RWPE2 (cell line): ENCODE data around the gene MST1.

Source experiments
- ATAC-seq: fragments of 200-7000 bp; cut with Tn5 transposase; 3 replicates; pipeline ENCODE4 v1.9.1; 2021; ENCODE audit warnings: low read depth
- DNase-seq: peaks from one replicate; pipeline ENCODE4 v3.0.0-alpha.2; 2020; ENCODE audit warnings: low spot score
- H3K27ac ChIP-seq: fragments of 450-650 bp; 2 replicates; pipeline ENCODE4 v1.5.1; 2017; ENCODE audit warnings: mild to moderate bottlenecking; ENCODE audit not compliant: poor library complexity, severe bottlenecking
- H3K27me3 ChIP-seq: fragments of 250-450 bp; sonication (Bioruptor Pico); 2 replicates; pipeline ENCODE4 v1.5.1; 2021; ENCODE audit warnings: mild to moderate bottlenecking, moderate library complexity; ENCODE audit not compliant: insufficient read depth, poor library complexity, severe bottlenecking
- H3K36me3 ChIP-seq: fragments of 250-450 bp; sonication (Bioruptor Pico); 2 replicates; pipeline ENCODE4 v1.5.1; 2020; ENCODE audit warnings: low read depth, mild to moderate bottlenecking, moderate library complexity
- H3K4me1 ChIP-seq: fragments of 250-450 bp; sonication (Bioruptor Pico); 2 replicates; pipeline ENCODE4 v1.5.1; 2021; ENCODE audit warnings: mild to moderate bottlenecking, moderate library complexity; ENCODE audit not compliant: insufficient read depth, poor library complexity, severe bottlenecking
- H3K4me3 ChIP-seq: fragments of 250-450 bp; sonication (Bioruptor Pico); 2 replicates; pipeline ENCODE4 v1.5.1; 2021; ENCODE audit warnings: mild to moderate bottlenecking, moderate library complexity; ENCODE audit not compliant: severe bottlenecking
- H3K9me3 ChIP-seq: fragments of 250-450 bp; sonication (Bioruptor Pico); 2 replicates; pipeline ENCODE4 v1.5.1; 2021; ENCODE audit warnings: mild to moderate bottlenecking, moderate library complexity; ENCODE audit not compliant: severe bottlenecking
- TF ChIP-seq, protein P1 (sequence below): fragments of 450-650 bp; IDR thresholded peaks from one replicate; pipeline ENCODE4 v1.5.1; 2017; ENCODE audit warnings: mild to moderate bottlenecking, moderate library complexity; ENCODE audit not compliant: poor library complexity, severe bottlenecking

Gene MST1

DNA sequence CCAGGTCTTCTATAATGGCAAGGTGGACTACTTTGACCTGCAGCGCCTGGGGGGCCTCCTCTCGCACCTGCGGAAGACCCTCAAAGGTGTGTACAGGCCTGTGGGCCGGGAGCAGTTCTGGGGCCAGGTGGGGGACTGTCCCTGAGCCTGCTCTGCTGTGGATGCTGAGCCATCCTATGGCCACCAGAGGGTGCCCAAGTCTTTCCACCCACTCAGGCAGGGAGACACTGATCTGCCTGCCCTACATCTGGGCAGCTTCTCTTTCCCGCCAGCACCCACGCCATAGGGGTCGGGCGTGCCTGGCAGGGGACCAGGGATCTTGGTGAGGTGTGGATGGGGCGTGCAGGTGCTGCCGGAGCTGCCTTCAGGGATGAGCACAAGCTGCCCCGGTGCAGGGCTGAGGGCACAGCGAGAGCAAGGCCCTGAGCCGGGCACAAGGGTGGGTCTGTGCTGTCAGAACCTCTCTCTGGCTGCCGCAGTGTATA lies 14.2 kb upstream of the MST1 start:
- peak; percentile 83 for ATAC-seq
- Histone ChIP-seq H3K27ac (no peak overlapping the region), H3K9me3 (no peaks in the 10 kb centered on the region), H3K27me3 (no peaks in the 10 kb centered on the region), H3K36me3 (peaks cover 12% of the 10 kb centered on the region), H3K4me3 (no peak overlapping the region), H3K4me1 (no peaks in the 10 kb centered on the region)
- TF ChIP-seq, protein P1, sequence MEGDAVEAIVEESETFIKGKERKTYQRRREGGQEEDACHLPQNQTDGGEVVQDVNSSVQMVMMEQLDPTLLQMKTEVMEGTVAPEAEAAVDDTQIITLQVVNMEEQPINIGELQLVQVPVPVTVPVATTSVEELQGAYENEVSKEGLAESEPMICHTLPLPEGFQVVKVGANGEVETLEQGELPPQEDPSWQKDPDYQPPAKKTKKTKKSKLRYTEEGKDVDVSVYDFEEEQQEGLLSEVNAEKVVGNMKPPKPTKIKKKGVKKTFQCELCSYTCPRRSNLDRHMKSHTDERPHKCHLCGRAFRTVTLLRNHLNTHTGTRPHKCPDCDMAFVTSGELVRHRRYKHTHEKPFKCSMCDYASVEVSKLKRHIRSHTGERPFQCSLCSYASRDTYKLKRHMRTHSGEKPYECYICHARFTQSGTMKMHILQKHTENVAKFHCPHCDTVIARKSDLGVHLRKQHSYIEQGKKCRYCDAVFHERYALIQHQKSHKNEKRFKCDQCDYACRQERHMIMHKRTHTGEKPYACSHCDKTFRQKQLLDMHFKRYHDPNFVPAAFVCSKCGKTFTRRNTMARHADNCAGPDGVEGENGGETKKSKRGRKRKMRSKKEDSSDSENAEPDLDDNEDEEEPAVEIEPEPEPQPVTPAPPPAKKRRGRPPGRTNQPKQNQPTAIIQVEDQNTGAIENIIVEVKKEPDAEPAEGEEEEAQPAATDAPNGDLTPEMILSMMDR, result peak; percentile 81
- no peak for DNase-seq

DNA sequence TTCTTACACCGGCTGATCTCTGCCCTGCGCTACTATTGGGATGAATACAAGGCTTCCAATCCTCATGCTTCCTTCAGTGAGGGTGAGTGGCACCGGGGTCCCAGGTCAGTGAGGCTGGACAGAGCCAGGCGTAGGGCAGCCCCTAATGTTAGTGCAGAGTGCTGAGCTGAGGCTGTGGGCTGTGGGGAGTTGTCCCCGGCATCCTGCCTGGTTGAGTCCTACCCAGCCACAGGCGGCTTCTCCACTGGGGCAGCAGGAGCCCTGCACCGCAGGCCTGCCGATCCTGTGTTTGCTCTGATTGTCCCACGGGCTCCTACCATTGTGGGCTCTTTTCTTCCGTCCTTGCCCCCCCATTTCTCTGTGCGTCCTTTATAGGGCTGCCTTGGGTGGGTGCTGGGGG lies 13.4 kb upstream of the MST1 start:
- Histone ChIP-seq H3K27me3 (no peaks in the 10 kb centered on the region), H3K4me3 (no peak overlapping the region), H3K9me3 (no peaks in the 10 kb centered on the region), H3K36me3 (peaks cover 12% of the 10 kb centered on the region), H3K4me1 (no peaks in the 10 kb centered on the region), H3K27ac (no peak overlapping the region)
- TF ChIP-seq, protein P1, result no peak
- ATAC-seq, result no peak
- no peak for DNase-seq

DNA sequence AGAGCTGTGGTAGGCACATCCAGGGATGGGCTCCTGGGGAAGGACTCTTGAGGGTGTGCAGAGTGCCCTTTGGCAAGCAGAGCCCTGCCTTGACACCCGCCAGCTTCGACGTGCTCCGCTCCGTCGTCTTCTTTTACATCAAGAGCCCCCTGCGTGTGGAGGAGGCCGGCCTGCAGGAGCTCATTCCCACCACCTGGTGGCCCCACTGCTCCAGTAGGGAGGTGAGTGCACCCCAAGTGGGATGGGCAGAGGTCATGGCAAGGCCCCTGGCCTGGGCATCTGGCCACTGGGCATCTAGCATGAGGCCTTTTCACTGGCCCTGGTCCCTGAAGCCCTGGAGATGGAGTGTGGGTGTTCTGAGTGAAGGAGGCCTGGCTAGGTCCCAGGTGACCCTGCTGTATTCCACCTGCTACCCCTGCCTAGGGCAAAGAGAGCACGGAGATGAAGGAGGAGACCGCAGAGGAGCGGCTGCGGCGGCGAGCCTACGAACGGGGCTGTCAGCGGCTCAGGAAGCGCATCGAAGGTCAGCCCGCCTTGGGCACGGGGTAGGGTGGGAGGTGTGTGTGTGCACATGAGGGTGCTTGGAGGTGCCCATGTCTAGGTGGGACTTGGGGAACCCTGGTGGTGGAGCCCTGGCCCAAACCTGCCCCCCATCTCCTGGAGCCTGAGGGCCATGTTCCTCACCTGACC lies 12.3 kb upstream of the MST1 start:
- TF ChIP-seq, protein P1, result no peak
- H3K4me3 ChIP-seq, result no peak overlapping the region
- DNase-seq (no peak), ATAC-seq (no peak)
- peaks cover 12% of the 10 kb centered on the region for H3K36me3 ChIP-seq
- H3K9me3 ChIP-seq, result no peaks in the 10 kb centered on the region
- H3K27me3 ChIP-seq, result no peaks in the 10 kb centered on the region
- no peak overlapping the region for H3K27ac ChIP-seq
- no peaks in the 10 kb centered on the region for H3K4me1 ChIP-seq

DNA sequence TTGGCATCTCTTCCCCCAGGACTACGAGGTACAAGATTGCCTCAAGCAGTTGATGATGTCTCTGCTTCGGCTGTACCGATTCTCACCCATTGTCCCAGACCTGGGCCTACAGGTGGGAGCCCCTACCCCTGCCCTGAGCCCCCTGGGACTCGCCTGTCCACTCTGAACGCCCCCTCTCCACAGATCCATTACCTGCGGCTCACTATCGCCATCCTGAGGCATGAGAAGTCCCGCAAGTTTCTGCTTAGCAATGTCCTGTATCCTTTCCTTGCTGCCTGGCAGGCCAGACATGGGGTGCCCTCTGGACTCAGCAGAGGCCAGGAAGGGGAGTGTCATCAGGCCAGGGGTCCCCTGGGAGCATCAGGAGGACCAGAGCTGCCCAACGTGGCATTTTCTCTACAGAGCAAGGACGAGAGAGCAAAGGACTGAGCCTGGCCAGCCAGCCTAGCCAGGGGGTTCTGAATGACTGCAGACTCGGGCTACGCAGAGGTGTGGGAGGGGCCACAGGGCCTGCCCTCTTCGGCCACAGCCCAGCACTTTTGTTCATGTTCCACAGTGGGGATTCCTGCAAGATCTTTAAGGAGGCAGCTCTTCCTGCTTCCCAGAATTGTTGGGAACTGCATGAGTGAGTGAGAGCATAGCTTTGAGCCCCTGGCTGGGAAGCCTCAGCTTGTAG lies 11.3 kb upstream of the MST1 start:
- no peaks in the 10 kb centered on the region for H3K9me3 ChIP-seq
- no peaks in the 10 kb centered on the region for H3K4me1 ChIP-seq
- ATAC-seq (no peak), DNase-seq (no peak)
- TF ChIP-seq, protein P1, result peak; percentile 7
- H3K27me3 ChIP-seq, result no peaks in the 10 kb centered on the region
- H3K27ac ChIP-seq, result no peak overlapping the region
- peaks cover 12% of the 10 kb centered on the region for H3K36me3 ChIP-seq
- no peak overlapping the region for H3K4me3 ChIP-seq

GRCh38 chr3:49700014-49700413 lies 10.7 kb upstream of the MST1 start:
- H3K27me3 ChIP-seq, result no peaks in the 10 kb centered on the region
- DNase-seq (no peak), ATAC-seq (no peak)
- no peak overlapping the region for H3K4me3 ChIP-seq
- H3K4me1 ChIP-seq, result no peaks in the 10 kb centered on the region
- H3K9me3 ChIP-seq, result no peaks in the 10 kb centered on the region
- H3K36me3 ChIP-seq, result peaks cover 12% of the 10 kb centered on the region
- no peak overlapping the region for H3K27ac ChIP-seq
- TF ChIP-seq, protein P1, result no peak
